ENCODE data around the gene CELF4.

CELF4 gene

DNA sequence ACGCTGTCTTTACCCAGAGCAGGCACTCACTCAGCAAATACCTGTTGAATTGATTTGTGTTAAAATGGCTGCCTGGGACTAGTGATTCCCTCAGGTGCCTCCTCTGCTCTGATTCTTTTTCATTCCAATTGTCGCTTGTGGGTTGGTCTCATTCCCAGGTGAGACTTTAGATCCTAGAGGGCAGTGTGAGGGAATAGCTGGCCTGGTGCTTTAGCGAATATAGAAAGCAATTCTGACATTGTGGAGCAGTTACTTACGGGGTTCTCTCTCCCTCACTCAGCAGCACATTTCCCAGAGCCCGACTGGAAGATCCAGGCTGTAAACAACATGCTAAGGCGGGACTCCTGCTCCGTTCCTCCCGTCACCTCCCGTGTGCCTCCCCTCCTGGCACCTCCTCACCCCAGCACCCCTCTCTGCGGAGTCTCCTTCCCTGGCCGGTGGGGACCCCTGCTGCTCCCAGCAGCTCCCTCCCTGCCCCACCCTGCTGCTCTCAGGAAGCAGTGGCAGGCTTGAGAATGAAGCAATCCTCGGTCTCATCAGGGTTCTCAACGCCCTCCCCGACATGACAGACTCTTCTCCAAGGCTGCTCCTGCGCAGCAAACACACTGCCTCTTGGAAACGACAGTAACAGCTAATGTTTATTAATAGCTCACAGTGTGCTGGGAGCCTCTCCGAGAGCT lies 26.9 kb downstream of the CELF4 start:
- Histone ChIP-seq H3K27ac (ENCODE audit: low read length) (no peak overlapping the region), H3K9ac (ENCODE audit: low read length in 2 of 2) (no peak overlapping the region), H3K4me1 (ENCODE audit: control insufficient read depth, insufficient read depth, low read length) (peaks cover 2% of the 10 kb centered on the region), H3K27me3 (ENCODE audit: control insufficient read depth in 1 of 2, insufficient read depth in 2 of 2, low read length in 2 of 2) (peaks cover 31 to 42% of the 10 kb centered on the region in 2 donors), H3K9me3 (ENCODE audit: control insufficient read depth in 2 of 2, low read length in 2 of 2) (no peaks in the 10 kb centered on the region), H3K36me3 (ENCODE audit: control insufficient read depth in 2 of 2, insufficient read depth in 2 of 2, low read length in 2 of 2) (no peaks in the 10 kb centered on the region), H3K4me3 (ENCODE audit: low read length in 2 of 2) (no peak overlapping the region)

DNA sequence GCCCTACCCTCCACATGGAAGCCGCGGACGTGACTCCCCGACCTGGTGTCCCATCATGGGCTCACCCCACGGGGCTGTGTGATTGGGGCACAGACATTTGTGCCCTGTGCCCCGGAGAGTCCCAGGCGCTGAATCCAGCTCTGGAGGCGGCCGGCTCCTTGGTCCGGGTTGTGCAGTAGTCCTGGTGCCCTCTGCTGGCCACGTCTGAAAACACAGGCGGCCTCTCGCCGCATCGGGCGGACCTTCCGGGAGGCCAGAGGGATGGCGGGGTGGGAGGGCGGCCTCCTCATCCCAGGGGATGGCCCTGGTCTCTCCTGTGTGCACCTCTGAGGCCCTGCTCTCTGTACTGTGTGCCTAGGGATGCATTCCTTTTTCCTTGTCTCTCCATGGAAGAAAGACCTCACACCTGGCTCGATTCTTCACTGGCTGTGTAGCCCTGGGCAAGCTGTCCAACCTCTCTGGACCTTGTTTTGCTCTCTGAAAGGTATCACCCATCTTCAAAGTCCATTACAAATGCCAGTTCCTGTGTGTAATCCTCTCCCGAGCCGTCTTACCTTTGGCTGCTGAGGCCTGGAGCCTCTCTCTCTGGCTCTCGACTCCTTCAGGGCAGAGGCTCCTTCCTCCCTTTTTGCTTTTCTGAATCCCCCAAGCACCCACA lies 27.6 kb downstream of the CELF4 start:
- Histone ChIP-seq H3K4me1 (ENCODE audit: control insufficient read depth, insufficient read depth, low read length) (peaks cover 2% of the 10 kb centered on the region), H3K4me3 (ENCODE audit: low read length in 2 of 2) (no peak overlapping the region), H3K36me3 (ENCODE audit: control insufficient read depth in 2 of 2, insufficient read depth in 2 of 2, low read length in 2 of 2) (no peaks in the 10 kb centered on the region), H3K9ac (ENCODE audit: low read length in 2 of 2) (no peak overlapping the region), H3K27me3 (ENCODE audit: control insufficient read depth in 1 of 2, insufficient read depth in 2 of 2, low read length in 2 of 2) (peaks cover 27 to 40% of the 10 kb centered on the region in 2 donors), H3K9me3 (ENCODE audit: control insufficient read depth in 2 of 2, low read length in 2 of 2) (no peaks in the 10 kb centered on the region), H3K27ac (ENCODE audit: low read length) (no peak overlapping the region)

DNA sequence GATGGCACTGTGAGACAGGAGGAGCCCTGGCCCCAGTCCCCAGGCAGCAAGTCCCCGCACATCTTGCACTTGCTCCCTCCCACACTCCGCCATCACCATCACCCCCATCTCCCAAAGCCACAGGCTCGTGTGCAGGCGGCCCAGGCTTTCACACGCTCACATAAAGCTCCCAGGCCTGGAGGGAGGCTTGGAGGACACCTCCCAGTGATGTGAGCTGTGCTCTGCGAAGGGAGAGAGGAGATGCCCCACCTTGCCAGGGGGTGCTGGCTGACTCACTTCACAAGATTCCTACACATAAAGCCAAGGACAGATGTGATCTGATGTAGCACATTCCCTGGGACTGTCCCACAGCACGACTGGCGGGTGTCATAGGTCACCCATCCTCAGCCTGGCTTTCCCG lies 28.9 kb downstream of the CELF4 start:
- H3K4me1 ChIP-seq (ENCODE audit: control insufficient read depth, insufficient read depth, low read length) = peaks cover 2% of the 10 kb centered on the region
- no peaks in the 10 kb centered on the region for H3K36me3 ChIP-seq (ENCODE audit: control insufficient read depth in 2 of 2, insufficient read depth in 2 of 2, low read length in 2 of 2)
- H3K9ac ChIP-seq (ENCODE audit: low read length in 2 of 2) = no peak overlapping the region
- H3K27ac ChIP-seq (ENCODE audit: low read length) = no peak overlapping the region
- no peaks in the 10 kb centered on the region for H3K9me3 ChIP-seq (ENCODE audit: control insufficient read depth in 2 of 2, low read length in 2 of 2)
- H3K4me3 ChIP-seq (ENCODE audit: low read length in 2 of 2) = no peak overlapping the region
- peaks cover 22 to 42% of the 10 kb centered on the region in 2 donors for H3K27me3 ChIP-seq (ENCODE audit: control insufficient read depth in 1 of 2, insufficient read depth in 2 of 2, low read length in 2 of 2)

DNA sequence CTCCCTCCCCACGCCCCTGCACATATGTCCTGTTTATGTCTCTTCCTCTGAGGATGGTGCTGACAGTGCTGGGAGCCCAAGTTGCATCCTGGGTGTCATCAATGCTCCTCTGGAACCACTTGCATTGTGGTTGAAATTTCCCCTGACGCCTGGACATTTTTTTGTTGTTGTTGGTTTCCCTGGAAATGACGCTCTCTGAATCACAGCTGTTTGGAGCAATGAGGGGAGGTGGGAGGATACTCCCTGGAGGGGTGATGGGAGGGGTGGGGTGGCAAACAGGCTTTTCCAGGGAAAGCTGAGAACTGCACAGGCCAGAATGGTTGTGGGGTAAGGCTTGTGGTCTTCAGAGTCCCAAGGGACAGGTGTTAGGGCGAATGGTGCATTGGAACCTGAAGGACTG lies 29.6 kb downstream of the CELF4 start:
- Histone ChIP-seq H3K9ac (ENCODE audit: low read length in 2 of 2) (no peak overlapping the region), H3K27ac (ENCODE audit: low read length) (no peak overlapping the region), H3K4me3 (ENCODE audit: low read length in 2 of 2) (no peak overlapping the region), H3K27me3 (ENCODE audit: control insufficient read depth in 1 of 2, insufficient read depth in 2 of 2, low read length in 2 of 2) (peaks cover 22 to 42% of the 10 kb centered on the region in 2 donors), H3K36me3 (ENCODE audit: control insufficient read depth in 2 of 2, insufficient read depth in 2 of 2, low read length in 2 of 2) (no peaks in the 10 kb centered on the region), H3K4me1 (ENCODE audit: control insufficient read depth, insufficient read depth, low read length) (peaks cover 2% of the 10 kb centered on the region), H3K9me3 (ENCODE audit: control insufficient read depth in 2 of 2, low read length in 2 of 2) (no peaks in the 10 kb centered on the region)

DNA sequence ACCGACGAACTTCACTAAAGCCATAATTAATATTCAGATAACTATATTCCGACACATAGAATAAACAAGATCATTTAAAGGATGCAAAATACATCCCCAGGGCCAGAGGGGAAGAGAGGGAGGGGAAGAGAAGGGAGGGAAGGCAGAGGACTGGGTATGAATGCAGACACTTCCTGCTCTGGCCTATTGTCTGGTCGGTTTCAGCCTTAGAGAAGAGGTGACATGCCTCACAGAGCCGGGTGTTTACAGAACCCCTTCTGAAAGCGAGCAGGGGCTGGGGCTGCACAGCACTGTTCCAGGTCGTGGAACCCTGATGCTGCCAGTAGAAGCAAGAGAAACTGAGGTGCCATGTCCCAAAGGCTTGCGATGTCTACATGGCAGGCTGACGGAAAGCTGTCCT lies 31.0 kb downstream of the CELF4 start:
- no peak overlapping the region for H3K27ac ChIP-seq (ENCODE audit: low read length)
- no peaks in the 10 kb centered on the region for H3K36me3 ChIP-seq (ENCODE audit: control insufficient read depth in 2 of 2, insufficient read depth in 2 of 2, low read length in 2 of 2)
- no peak overlapping the region for H3K9ac ChIP-seq (ENCODE audit: low read length in 2 of 2)
- H3K9me3 ChIP-seq (ENCODE audit: control insufficient read depth in 2 of 2, low read length in 2 of 2) = no peaks in the 10 kb centered on the region
- peaks cover 14 to 38% of the 10 kb centered on the region in 2 donors for H3K27me3 ChIP-seq (ENCODE audit: control insufficient read depth in 1 of 2, insufficient read depth in 2 of 2, low read length in 2 of 2)
- peaks cover 2% of the 10 kb centered on the region for H3K4me1 ChIP-seq (ENCODE audit: control insufficient read depth, insufficient read depth, low read length)
- no peak overlapping the region for H3K4me3 ChIP-seq (ENCODE audit: low read length in 2 of 2)

DNA sequence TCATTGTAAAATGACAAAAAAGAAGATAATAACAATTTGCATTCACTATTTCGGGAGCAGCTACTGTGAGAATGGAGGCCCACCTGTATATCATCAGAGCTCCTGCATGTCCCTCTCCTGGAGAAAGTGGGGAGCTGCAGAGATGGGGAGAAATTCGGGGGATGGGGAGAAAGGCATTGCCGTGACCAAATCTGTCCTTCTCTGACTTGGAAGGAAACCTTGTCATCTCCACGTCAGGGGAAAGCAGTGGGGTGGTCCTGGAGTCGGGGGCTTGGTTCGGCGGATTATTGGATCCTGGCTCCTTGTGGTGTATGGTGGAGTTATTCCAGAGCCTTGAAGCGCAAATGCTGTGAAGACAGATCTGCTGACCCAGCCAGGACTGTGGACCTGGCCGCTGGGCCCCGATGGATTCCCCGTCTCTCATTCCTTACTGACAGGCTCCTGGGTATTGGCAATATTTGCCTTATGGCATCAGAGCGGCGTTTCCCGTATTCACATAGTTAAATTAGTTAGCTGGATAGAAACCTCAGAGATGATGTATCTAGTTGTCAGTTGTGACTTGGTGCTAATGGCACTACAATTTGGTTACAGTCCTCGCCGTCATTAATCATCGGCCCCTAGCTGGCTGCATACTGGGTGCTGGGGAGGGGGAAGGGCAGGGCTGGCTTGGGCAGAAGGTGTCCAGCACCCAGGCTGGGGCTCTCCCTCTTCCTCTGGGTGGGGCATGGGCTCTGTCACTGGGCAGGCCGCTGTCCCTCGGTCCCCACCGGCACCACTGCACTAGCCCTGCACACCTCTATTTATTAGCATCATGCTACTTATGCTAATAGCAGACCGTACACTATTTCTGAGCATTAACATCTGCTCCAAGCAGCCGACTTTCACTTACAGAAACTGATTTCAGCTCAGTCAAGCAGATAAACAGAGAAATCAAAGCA lies 31.7 kb downstream of the CELF4 start:
- Histone ChIP-seq H3K27ac (ENCODE audit: low read length) (no peak overlapping the region), H3K36me3 (ENCODE audit: control insufficient read depth in 2 of 2, insufficient read depth in 2 of 2, low read length in 2 of 2) (no peaks in the 10 kb centered on the region), H3K27me3 (ENCODE audit: control insufficient read depth in 1 of 2, insufficient read depth in 2 of 2, low read length in 2 of 2) (peaks cover 12 to 39% of the 10 kb centered on the region in 2 donors), H3K9ac (ENCODE audit: low read length in 2 of 2) (no peak overlapping the region), H3K4me1 (ENCODE audit: control insufficient read depth, insufficient read depth, low read length) (peaks cover 2% of the 10 kb centered on the region), H3K9me3 (ENCODE audit: control insufficient read depth in 2 of 2, low read length in 2 of 2) (no peaks in the 10 kb centered on the region), H3K4me3 (ENCODE audit: low read length in 2 of 2) (no peak overlapping the region)

DNA sequence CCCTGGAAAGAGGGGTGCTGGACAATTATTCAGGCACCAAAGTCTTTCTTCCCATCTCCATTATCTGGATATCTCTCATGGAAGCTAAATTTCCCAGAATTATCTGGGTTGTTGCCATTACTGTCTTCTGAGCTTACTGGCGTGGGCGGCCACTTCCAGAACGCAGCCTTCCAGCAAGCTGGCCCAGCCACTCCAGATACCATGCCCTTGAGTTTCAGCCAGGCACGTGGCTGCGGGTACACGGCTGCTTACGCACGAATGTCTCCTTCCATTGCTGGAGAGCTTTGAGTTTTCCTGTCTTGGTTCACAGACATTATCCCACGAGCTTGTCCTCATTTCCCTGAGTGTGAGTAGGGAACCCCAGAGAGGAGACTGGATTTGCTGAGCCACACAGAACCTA lies 32.7 kb downstream of the CELF4 start:
- no peaks in the 10 kb centered on the region for H3K36me3 ChIP-seq (ENCODE audit: control insufficient read depth in 2 of 2, insufficient read depth in 2 of 2, low read length in 2 of 2)
- H3K27ac ChIP-seq (ENCODE audit: low read length) = no peak overlapping the region
- no peak overlapping the region for H3K4me3 ChIP-seq (ENCODE audit: low read length in 2 of 2)
- H3K9ac ChIP-seq (ENCODE audit: low read length in 2 of 2) = no peak overlapping the region
- no peaks in the 10 kb centered on the region for H3K9me3 ChIP-seq (ENCODE audit: control insufficient read depth in 2 of 2, low read length in 2 of 2)
- H3K27me3 ChIP-seq (ENCODE audit: control insufficient read depth in 1 of 2, insufficient read depth in 2 of 2, low read length in 2 of 2) = peaks cover 4 to 33% of the 10 kb centered on the region in 2 donors
- peaks cover 2% of the 10 kb centered on the region for H3K4me1 ChIP-seq (ENCODE audit: control insufficient read depth, insufficient read depth, low read length)

DNA sequence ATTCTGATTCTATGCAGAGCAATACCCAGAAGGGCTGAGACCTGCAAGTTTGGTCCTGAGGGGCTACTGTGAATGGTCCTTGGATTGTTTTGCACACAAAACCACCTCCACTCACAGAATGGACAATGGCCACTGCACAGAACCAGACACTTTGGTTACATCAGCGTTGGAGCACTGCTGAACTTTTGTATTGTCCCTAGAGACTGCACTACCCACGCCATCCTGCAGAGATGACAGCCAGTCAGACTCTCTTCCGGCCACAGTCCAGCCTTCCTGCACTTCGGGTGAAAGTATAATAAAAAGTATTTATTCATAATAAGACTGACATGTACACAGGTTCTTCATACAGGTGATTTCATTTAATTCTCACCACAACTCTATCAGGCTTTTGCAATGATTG lies 35.7 kb downstream of the CELF4 start:
- Histone ChIP-seq H3K9me3 (ENCODE audit: control insufficient read depth in 2 of 2, low read length in 2 of 2) (no peaks in the 10 kb centered on the region), H3K4me1 (ENCODE audit: control insufficient read depth, insufficient read depth, low read length) (no peaks in the 10 kb centered on the region), H3K4me3 (ENCODE audit: low read length in 2 of 2) (no peak overlapping the region), H3K27ac (ENCODE audit: low read length) (no peak overlapping the region), H3K36me3 (ENCODE audit: control insufficient read depth in 2 of 2, insufficient read depth in 2 of 2, low read length in 2 of 2) (no peaks in the 10 kb centered on the region), H3K27me3 (ENCODE audit: control insufficient read depth in 1 of 2, insufficient read depth in 2 of 2, low read length in 2 of 2) (peaks cover 6 to 25% of the 10 kb centered on the region in 2 donors), H3K9ac (ENCODE audit: low read length in 2 of 2) (no peak overlapping the region)

DNA sequence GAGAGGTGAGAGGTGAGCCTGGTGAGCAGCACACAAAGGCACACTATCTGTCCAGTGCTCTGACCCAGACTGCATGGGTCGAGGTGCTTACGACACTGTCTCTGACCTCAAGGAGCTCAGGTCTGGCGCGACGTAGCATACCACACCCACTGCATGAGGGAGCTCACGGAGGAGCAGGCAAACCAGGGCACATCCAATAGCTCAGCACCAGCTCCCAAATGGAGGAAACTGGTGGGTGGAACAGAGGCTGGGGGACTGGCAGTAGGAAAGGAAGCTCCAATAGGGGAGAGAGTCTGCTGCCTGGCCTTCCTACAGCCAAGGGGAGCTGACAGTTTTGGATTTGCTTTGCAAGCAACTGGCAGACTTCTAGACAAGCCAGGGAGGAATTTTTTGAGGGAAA lies 36.3 kb downstream of the CELF4 start:
- Histone ChIP-seq H3K4me3 (ENCODE audit: low read length in 2 of 2) (no peak overlapping the region), H3K27me3 (ENCODE audit: control insufficient read depth in 1 of 2, insufficient read depth in 2 of 2, low read length in 2 of 2) (peaks cover 10 to 22% of the 10 kb centered on the region in 2 donors), H3K9me3 (ENCODE audit: control insufficient read depth in 2 of 2, low read length in 2 of 2) (no peaks in the 10 kb centered on the region), H3K36me3 (ENCODE audit: control insufficient read depth in 2 of 2, insufficient read depth in 2 of 2, low read length in 2 of 2) (no peaks in the 10 kb centered on the region), H3K27ac (ENCODE audit: low read length) (no peak overlapping the region), H3K4me1 (ENCODE audit: control insufficient read depth, insufficient read depth, low read length) (no peaks in the 10 kb centered on the region), H3K9ac (ENCODE audit: low read length in 2 of 2) (no peak overlapping the region)

DNA sequence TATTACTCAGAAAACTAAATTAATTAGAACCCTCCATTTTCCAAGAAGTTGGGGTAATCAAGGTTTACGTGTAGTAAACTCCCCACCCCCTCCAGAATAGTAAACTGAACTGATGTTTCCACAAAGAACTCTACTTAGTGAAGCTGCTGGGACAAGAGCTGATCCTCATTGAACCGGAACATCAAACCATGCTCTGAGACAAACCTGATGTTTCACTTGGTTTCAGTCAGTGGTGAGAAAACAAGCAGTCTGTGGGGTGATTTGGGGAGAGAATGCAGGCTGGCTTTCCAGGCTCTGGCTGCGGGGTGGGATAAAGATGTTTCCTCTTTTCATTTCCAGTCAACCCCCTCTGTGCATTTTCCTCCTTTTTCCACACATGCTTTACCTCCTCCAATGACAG lies 38.2 kb downstream of the CELF4 start:
- H3K36me3 ChIP-seq (ENCODE audit: control insufficient read depth in 2 of 2, insufficient read depth in 2 of 2, low read length in 2 of 2) = no peaks in the 10 kb centered on the region
- peaks cover 10 to 36% of the 10 kb centered on the region in 2 donors for H3K27me3 ChIP-seq (ENCODE audit: control insufficient read depth in 1 of 2, insufficient read depth in 2 of 2, low read length in 2 of 2)
- H3K27ac ChIP-seq (ENCODE audit: low read length) = no peak overlapping the region
- H3K4me3 ChIP-seq (ENCODE audit: low read length in 2 of 2) = no peak overlapping the region
- H3K9ac ChIP-seq (ENCODE audit: low read length in 2 of 2) = no peak overlapping the region
- H3K4me1 ChIP-seq (ENCODE audit: control insufficient read depth, insufficient read depth, low read length) = no peaks in the 10 kb centered on the region
- no peaks in the 10 kb centered on the region for H3K9me3 ChIP-seq (ENCODE audit: control insufficient read depth in 2 of 2, low read length in 2 of 2)

Measured in stomach smooth muscle (tissue), 2 donors.